Spinal cord (tissue), 10 donors: ENCODE data around the gene CDKN2B-AS1. TPM values are rescaled to one million over a fixed set of nuclear protein-coding genes. Genes with fewer than 3 reads are reported as not detected.

ENCODE experiments used
- DNase-seq, 6 donors: peaks; one replicate each; pipeline versions ENCODE4 v3.0.0 to v3.0.0-alpha.2; 2013 to 2015; ENCODE audit warnings: low spot score in 6 of 6, low read depth in 4 of 6
- H3K27ac ChIP-seq: one replicate; pipeline ENCODE4 v1.5.1; 2013; ENCODE audit warnings: low read depth, low read length, control low read depth
- H3K27me3 ChIP-seq: one replicate; pipeline ENCODE4 v1.6.1; 2013; ENCODE audit warnings: low read length; ENCODE audit not compliant: control insufficient read depth, insufficient read depth
- H3K36me3 ChIP-seq: one replicate; pipeline ENCODE4 v1.6.1; 2013; ENCODE audit warnings: low read length; ENCODE audit not compliant: control insufficient read depth, insufficient read depth
- H3K4me1 ChIP-seq: one replicate; pipeline ENCODE4 v1.6.1; 2013; ENCODE audit warnings: low read length; ENCODE audit not compliant: control insufficient read depth, insufficient read depth
- H3K4me3 ChIP-seq: one replicate; pipeline ENCODE4 v1.5.1; 2013; ENCODE audit warnings: low read depth, low read length, control low read depth
- H3K9me3 ChIP-seq: one replicate; pipeline ENCODE4 v1.6.1; 2013; ENCODE audit warnings: low read length; ENCODE audit not compliant: control insufficient read depth, insufficient read depth
- WGBS: methylation state at CpG from one replicate; pipeline ENCODE4 v1.1.5; 2013; ENCODE audit warnings: missing lambda C conversion rate; ENCODE audit not compliant: insufficient coverage; 5-methylcytosine and 5-hydroxymethylcytosine counted together
- polyA plus RNA-seq, 2 donors: library from polyadenylated mRNA; unstranded; fragments of 120-200 nt; gene quantifications; one replicate each; pipeline ENCODE4 v1.2.1, GENCODE V29; 2013; ENCODE audit not compliant: insufficient read length in 2 of 2
- total RNA-seq, 2 donors: library from RNA; depleted of rRNA in 1 of 2; stranded (reverse); fragments of 120-200 nt in 1 of 2; fragments of >200 nt in 1 of 2; gene quantifications; one replicate each; pipeline versions ENCODE4 v1.2.3 to v1.2.4, GENCODE V29; 2013 to 2014
- donor health status: healthy.

CDKN2B-AS1 gene
- total and polyA plus RNA-seq, 4 donors = 0.29 to 0.55 (median 0.50) TPM

GRCh38 chr9:22142671-22143070 is 148.1 kb downstream of the CDKN2B-AS1 start:
- WGBS = no CpG with 5 or more reads among the region's 2 CpGs
- Histone ChIP-seq H3K27ac (no peak overlapping the region), H3K36me3 (no peaks in the 10 kb centered on the region), H3K4me1 (no peaks in the 10 kb centered on the region), H3K27me3 (no peaks in the 10 kb centered on the region), H3K9me3 (no peaks in the 10 kb centered on the region), H3K4me3 (no peak overlapping the region)
- no peak for DNase-seq

GRCh38 chr9:22143799-22144625 is 149.4 kb downstream of the CDKN2B-AS1 start:
- no peaks in the 10 kb centered on the region for H3K36me3 ChIP-seq
- no peaks in the 10 kb centered on the region for H3K4me1 ChIP-seq
- H3K4me3 ChIP-seq = no peak overlapping the region
- WGBS = no CpG with 5 or more reads among the region's 1 CpG
- H3K9me3 ChIP-seq = no peaks in the 10 kb centered on the region
- no peak overlapping the region for H3K27ac ChIP-seq
- no peak for DNase-seq
- H3K27me3 ChIP-seq = no peaks in the 10 kb centered on the region

GRCh38 chr9:22146604-22147003 is 152.0 kb downstream of the CDKN2B-AS1 start:
- H3K27me3 ChIP-seq = no peaks in the 10 kb centered on the region
- WGBS = no CpG with 5 or more reads among the region's 3 CpGs
- no peak overlapping the region for H3K27ac ChIP-seq

GRCh38 chr9:22147813-22148527 is 153.4 kb downstream of the CDKN2B-AS1 start:
- whole genome bisulfite sequencing = 95% methylated on average over 7 of the region's 8 CpGs
- no peaks in the 10 kb centered on the region for H3K27me3 ChIP-seq
- no peak for DNase-seq

More at GRCh38 chr9:22146604-22147003, 152.0 kb downstream of the CDKN2B-AS1 start:
- Histone ChIP-seq H3K36me3 (no peaks in the 10 kb centered on the region), H3K4me3 (no peak overlapping the region), H3K4me1 (no peaks in the 10 kb centered on the region), H3K9me3 (no peaks in the 10 kb centered on the region)
- DNase-seq = no peak

GRCh38 chr9:22148528-22148875 is 153.9 kb downstream of the CDKN2B-AS1 start:
- no peak for DNase-seq
- H3K27me3 ChIP-seq = no peaks in the 10 kb centered on the region
- no peaks in the 10 kb centered on the region for H3K9me3 ChIP-seq
- H3K4me3 ChIP-seq = no peak overlapping the region
- H3K36me3 ChIP-seq = no peaks in the 10 kb centered on the region
- H3K4me1 ChIP-seq = no peaks in the 10 kb centered on the region
- H3K27ac ChIP-seq = no peak overlapping the region

More at GRCh38 chr9:22147813-22148527, 153.4 kb downstream of the CDKN2B-AS1 start:
- H3K4me3 ChIP-seq = no peak overlapping the region
- H3K36me3 ChIP-seq = no peaks in the 10 kb centered on the region
- no peaks in the 10 kb centered on the region for H3K9me3 ChIP-seq
- no peak overlapping the region for H3K27ac ChIP-seq
- H3K4me1 ChIP-seq = no peaks in the 10 kb centered on the region

GRCh38 chr9:22148876-22149637 is 154.5 kb downstream of the CDKN2B-AS1 start:
- Histone ChIP-seq H3K36me3 (no peaks in the 10 kb centered on the region), H3K9me3 (no peaks in the 10 kb centered on the region), H3K4me1 (no peaks in the 10 kb centered on the region), H3K27ac (no peak overlapping the region), H3K27me3 (no peaks in the 10 kb centered on the region), H3K4me3 (no peak overlapping the region)
- DNase-seq = no peak

- Histone ChIP-seq H3K27me3 (no peaks in the 10 kb centered on the region), H3K36me3 (no peaks in the 10 kb centered on the region), H3K27ac (no peak overlapping the region), H3K4me1 (no peaks in the 10 kb centered on the region), H3K9me3 (no peaks in the 10 kb centered on the region), H3K4me3 (no peak overlapping the region)
- no peak for DNase-seq
- WGBS = 100% methylated on average over 5 of the region's 10 CpGs
Observed at GRCh38 chr9:22154064-22154463, 159.5 kb downstream of the CDKN2B-AS1 start.

- DNase-seq = no peak
- no peaks in the 10 kb centered on the region for H3K9me3 ChIP-seq
- no peaks in the 10 kb centered on the region for H3K36me3 ChIP-seq
- no peak overlapping the region for H3K4me3 ChIP-seq
- H3K27me3 ChIP-seq = no peaks in the 10 kb centered on the region
- WGBS = 80% methylated on average over 1 of the region's 6 CpGs
- no peaks in the 10 kb centered on the region for H3K4me1 ChIP-seq
- no peak overlapping the region for H3K27ac ChIP-seq
Observed at GRCh38 chr9:22156586-22156985, 162.0 kb downstream of the CDKN2B-AS1 start.

- Histone ChIP-seq H3K4me1 (no peaks in the 10 kb centered on the region), H3K4me3 (no peak overlapping the region), H3K27me3 (no peaks in the 10 kb centered on the region), H3K9me3 (no peaks in the 10 kb centered on the region), H3K27ac (no peak overlapping the region), H3K36me3 (no peaks in the 10 kb centered on the region)
- no peak for DNase-seq
Observed at GRCh38 chr9:22157276-22157675, 162.7 kb downstream of the CDKN2B-AS1 start.
